GM23338 (cell line): ENCODE results near the gene STIP1. TPM values are rescaled to one million over a fixed set of nuclear protein-coding genes. Genes with fewer than 3 reads are reported as not detected.

Experiments used
- ATAC-seq: fragments of 200-7000 bp; cut with Tn5 transposase; 3 replicates; pipeline ENCODE4 v1.9.1; 2020
- DNase-seq: peaks from one replicate; pipeline ENCODE4 v3.0.0-alpha.2; 2015; ENCODE audit warnings: low spot score
- H2AFZ ChIP-seq: fragments of 200-600 bp; sonication (generic); 2 replicates; pipeline ENCODE4 v1.8.0; 2016; ENCODE audit warnings: antibody characterized with exemption, mild to moderate bottlenecking, moderate library complexity
- H3F3A ChIP-seq: fragments of 200-600 bp; sonication (generic); replicated peaks from 2 replicates; pipeline ENCODE4 v1.8.0; 2017; ENCODE audit warnings: antibody characterized with exemption, mixed run types, low read depth
- H3K27ac ChIP-seq: fragments of 200-600 bp; sonication (generic); 2 replicates; pipeline ENCODE4 v1.6.1; 2016; ENCODE audit warnings: low read depth
- H3K27me3 ChIP-seq: fragments of 200-600 bp; sonication (generic); 2 replicates; pipeline ENCODE4 v1.8.0; 2016; ENCODE audit warnings: mild to moderate bottlenecking, mixed run types, moderate library complexity; ENCODE audit not compliant: insufficient read depth
- H3K36me3 ChIP-seq: fragments of 200-600 bp; sonication (generic); 2 replicates; pipeline ENCODE4 v1.8.0; 2016; ENCODE audit warnings: mild to moderate bottlenecking; ENCODE audit not compliant: insufficient read depth
- H3K4me1 ChIP-seq: fragments of 200-600 bp; sonication (generic); 2 replicates; pipeline ENCODE4 v1.8.0; 2016; ENCODE audit warnings: mild to moderate bottlenecking, moderate library complexity; ENCODE audit not compliant: insufficient read depth
- H3K4me2 ChIP-seq: fragments of 200-600 bp; sonication (generic); 2 replicates; pipeline ENCODE4 v1.7.1; 2017; ENCODE audit warnings: mixed run types
- H3K4me3 ChIP-seq: fragments of 200-600 bp; sonication (generic); 2 replicates; pipeline ENCODE4 v1.6.1; 2016; ENCODE audit warnings: mixed run types
- H3K79me2 ChIP-seq: fragments of 200-600 bp; sonication (generic); replicated peaks from 2 replicates; pipeline ENCODE4 v1.8.0; 2017; ENCODE audit warnings: mild to moderate bottlenecking; ENCODE audit not compliant: insufficient read depth
- H3K9me2 ChIP-seq: fragments of 200-600 bp; sonication (generic); 2 replicates; pipeline ENCODE4 v1.8.0; 2017; ENCODE audit not compliant: insufficient read depth
- H4K20me1 ChIP-seq: fragments of 200-600 bp; sonication (generic); replicated peaks from 2 replicates; pipeline ENCODE4 v1.8.0; 2017; ENCODE audit warnings: mild to moderate bottlenecking; ENCODE audit not compliant: insufficient read depth
- H3K27ac Mint-ChIP-seq: 2 replicates; pipeline ENCODE4 v1.8.0; 2020; ENCODE audit warnings: inconsistent platforms, mild to moderate bottlenecking, moderate library complexity, mixed read lengths
- H3K27me3 Mint-ChIP-seq: 3 replicates; pipeline ENCODE4 v1.8.0; 2022; ENCODE audit warnings: low read depth, mild to moderate bottlenecking, moderate library complexity, mixed read lengths, inconsistent platforms; ENCODE audit not compliant: insufficient read depth, poor library complexity
- H3K36me3 Mint-ChIP-seq: 3 replicates; pipeline ENCODE4 v1.8.0; 2021; ENCODE audit warnings: low read depth, mild to moderate bottlenecking, inconsistent platforms, moderate library complexity, mixed read lengths
- H3K4me1 Mint-ChIP-seq: 3 replicates; pipeline ENCODE4 v1.8.0; 2020; ENCODE audit warnings: mild to moderate bottlenecking, inconsistent platforms, mixed read lengths
- H3K4me3 Mint-ChIP-seq: 3 replicates; pipeline ENCODE4 v1.8.0; 2021; ENCODE audit warnings: moderate library complexity, mild to moderate bottlenecking, inconsistent platforms, mixed read lengths
- H3K9me3 Mint-ChIP-seq: 3 replicates; pipeline ENCODE4 v1.8.0; 2020; ENCODE audit warnings: moderate library complexity, mild to moderate bottlenecking, inconsistent platforms, mixed read lengths
- CREB1 ChIP-seq: fragments of 250-450 bp; sonication (Bioruptor Pico); IDR thresholded peaks from 2 replicates; pipeline ENCODE4 v1.5.0; 2020; ENCODE audit warnings: low read depth, mild to moderate bottlenecking, moderate library complexity
- CTCF ChIP-seq, 2 experiments: fragments of 200-600 bp in 1 of 2; sonication (generic) in 1 of 2; conservative IDR thresholded peaks; 2 replicates each; pipeline versions ENCODE4 v1.5.1 to v1.6.1; 2016 to 2017; ENCODE audit warnings: antibody characterized with exemption in 2 of 2, low read depth in 2 of 2, mild to moderate bottlenecking in 2 of 2, moderate library complexity in 1 of 2
- EZH2 ChIP-seq: fragments of 200-600 bp; sonication (generic); IDR thresholded peaks from one replicate; pipeline ENCODE4 v1.8.0; 2017; ENCODE audit warnings: antibody characterized with exemption, mild to moderate bottlenecking, low read depth; ENCODE audit not compliant: unreplicated experiment
- EZH2phosphoT487 ChIP-seq: fragments of 200-600 bp; sonication (generic); IDR thresholded peaks from one replicate; pipeline ENCODE4 v1.8.1; 2018; ENCODE audit warnings: antibody characterized with exemption; ENCODE audit not compliant: unreplicated experiment
- JUNB ChIP-seq: IDR thresholded peaks from one replicate; pipeline ENCODE4 v1.6.1; 2016; ENCODE audit warnings: antibody characterized with exemption; ENCODE audit not compliant: unreplicated experiment
- NANOG ChIP-seq: IDR thresholded peaks from 2 replicates; pipeline ENCODE4 v1.6.1; 2016; ENCODE audit warnings: antibody characterized with exemption, borderline replicate concordance
- STAT1 ChIP-seq: IDR thresholded peaks from one replicate; pipeline ENCODE4 v1.6.1; 2016; ENCODE audit warnings: antibody characterized with exemption; ENCODE audit not compliant: unreplicated experiment
- ZNF114 ChIP-seq: fragments of 250-450 bp; sonication (Bioruptor Pico); IDR thresholded peaks from 2 replicates; pipeline ENCODE4 v1.5.0; 2020; ENCODE audit warnings: mild to moderate bottlenecking, moderate library complexity
- polyA plus RNA-seq: library from polyadenylated mRNA; unstranded; fragments of >200 nt; fragmentation: Nextera tagmentation; extraction: Ambion mirVana; gene quantifications from 2 replicates; pipeline ENCODE4 v1.2.1, GENCODE V29; 2016
- total RNA-seq: library from RNA; depleted of rRNA; stranded (reverse); fragments of >200 nt; shearing (Covaris generic); gene quantifications from 2 replicates; pipeline ENCODE4 v1.2.3, GENCODE V29; 2014
- TF ChIP-seq, protein P1 (sequence below): fragments of 250-450 bp; sonication (Bioruptor Pico); IDR thresholded peaks from 2 replicates; pipeline ENCODE4 v1.5.0; 2020; ENCODE audit warnings: mild to moderate bottlenecking, moderate library complexity

STIP1 gene
- total and polyA plus RNA-seq, 2 experiments from 2014 or later: 213 to 351 TPM

DNA sequence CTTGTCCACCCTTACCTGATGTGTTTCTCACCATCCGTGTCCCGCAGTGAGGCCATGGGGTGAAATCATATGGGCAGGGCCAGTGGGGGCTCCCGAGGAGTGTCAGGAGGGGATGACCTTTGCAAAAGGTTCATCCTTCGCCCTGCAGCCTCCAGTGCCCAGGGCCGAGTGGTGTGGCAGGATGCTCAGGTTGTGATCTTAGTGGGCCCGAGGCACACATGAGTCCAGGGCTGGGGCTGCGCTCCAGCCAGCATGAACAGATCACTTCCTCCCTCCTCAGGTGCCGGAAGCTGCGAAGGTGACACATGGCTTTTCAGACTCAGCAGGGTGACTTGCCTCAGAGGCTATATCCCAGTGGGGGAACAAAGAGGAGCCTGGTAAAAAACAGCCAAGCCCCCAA is 52.1 kb downstream of the STIP1 start (continued):
- TF ChIP-seq, protein P1, sequence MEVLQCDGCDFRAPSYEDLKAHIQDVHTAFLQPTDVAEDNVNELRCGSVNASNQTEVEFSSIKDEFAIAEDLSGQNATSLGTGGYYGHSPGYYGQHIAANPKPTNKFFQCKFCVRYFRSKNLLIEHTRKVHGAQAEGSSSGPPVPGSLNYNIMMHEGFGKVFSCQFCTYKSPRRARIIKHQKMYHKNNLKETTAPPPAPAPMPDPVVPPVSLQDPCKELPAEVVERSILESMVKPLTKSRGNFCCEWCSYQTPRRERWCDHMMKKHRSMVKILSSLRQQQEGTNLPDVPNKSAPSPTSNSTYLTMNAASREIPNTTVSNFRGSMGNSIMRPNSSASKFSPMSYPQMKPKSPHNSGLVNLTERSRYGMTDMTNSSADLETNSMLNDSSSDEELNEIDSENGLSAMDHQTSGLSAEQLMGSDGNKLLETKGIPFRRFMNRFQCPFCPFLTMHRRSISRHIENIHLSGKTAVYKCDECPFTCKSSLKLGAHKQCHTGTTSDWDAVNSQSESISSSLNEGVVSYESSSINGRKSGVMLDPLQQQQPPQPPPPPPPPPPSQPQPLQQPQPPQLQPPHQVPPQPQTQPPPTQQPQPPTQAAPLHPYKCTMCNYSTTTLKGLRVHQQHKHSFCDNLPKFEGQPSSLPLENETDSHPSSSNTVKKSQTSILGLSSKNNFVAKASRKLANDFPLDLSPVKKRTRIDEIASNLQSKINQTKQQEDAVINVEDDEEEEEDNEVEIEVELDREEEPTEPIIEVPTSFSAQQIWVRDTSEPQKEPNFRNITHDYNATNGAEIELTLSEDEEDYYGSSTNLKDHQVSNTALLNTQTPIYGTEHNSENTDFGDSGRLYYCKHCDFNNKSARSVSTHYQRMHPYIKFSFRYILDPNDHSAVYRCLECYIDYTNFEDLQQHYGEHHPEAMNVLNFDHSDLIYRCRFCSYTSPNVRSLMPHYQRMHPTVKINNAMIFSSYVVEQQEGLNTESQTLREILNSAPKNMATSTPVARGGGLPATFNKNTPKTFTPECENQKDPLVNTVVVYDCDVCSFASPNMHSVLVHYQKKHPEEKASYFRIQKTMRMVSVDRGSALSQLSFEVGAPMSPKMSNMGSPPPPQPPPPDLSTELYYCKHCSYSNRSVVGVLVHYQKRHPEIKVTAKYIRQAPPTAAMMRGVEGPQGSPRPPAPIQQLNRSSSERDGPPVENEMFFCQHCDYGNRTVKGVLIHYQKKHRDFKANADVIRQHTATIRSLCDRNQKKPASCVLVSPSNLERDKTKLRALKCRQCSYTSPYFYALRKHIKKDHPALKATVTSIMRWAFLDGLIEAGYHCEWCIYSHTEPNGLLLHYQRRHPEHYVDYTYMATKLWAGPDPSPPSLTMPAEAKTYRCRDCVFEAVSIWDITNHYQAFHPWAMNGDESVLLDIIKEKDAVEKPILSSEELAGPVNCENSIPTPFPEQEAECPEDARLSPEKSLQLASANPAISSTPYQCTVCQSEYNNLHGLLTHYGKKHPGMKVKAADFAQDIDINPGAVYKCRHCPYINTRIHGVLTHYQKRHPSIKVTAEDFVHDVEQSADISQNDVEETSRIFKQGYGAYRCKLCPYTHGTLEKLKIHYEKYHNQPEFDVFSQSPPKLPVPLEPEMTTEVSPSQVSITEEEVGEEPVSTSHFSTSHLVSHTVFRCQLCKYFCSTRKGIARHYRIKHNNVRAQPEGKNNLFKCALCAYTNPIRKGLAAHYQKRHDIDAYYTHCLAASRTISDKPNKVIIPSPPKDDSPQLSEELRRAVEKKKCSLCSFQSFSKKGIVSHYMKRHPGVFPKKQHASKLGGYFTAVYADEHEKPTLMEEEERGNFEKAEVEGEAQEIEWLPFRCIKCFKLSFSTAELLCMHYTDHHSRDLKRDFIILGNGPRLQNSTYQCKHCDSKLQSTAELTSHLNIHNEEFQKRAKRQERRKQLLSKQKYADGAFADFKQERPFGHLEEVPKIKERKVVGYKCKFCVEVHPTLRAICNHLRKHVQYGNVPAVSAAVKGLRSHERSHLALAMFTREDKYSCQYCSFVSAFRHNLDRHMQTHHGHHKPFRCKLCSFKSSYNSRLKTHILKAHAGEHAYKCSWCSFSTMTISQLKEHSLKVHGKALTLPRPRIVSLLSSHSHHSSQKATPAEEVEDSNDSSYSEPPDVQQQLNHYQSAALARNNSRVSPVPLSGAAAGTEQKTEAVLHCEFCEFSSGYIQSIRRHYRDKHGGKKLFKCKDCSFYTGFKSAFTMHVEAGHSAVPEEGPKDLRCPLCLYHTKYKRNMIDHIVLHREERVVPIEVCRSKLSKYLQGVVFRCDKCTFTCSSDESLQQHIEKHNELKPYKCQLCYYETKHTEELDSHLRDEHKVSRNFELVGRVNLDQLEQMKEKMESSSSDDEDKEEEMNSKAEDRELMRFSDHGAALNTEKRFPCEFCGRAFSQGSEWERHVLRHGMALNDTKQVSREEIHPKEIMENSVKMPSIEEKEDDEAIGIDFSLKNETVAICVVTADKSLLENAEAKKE (CRISPR knock-in tag): no peak
- TF ChIP-seq ZNF114 (CRISPR knock-in tag): no peak
- no peak for TF ChIP-seq NANOG
- TF ChIP-seq EZH2: no peak
- TF ChIP-seq CREB1 (CRISPR knock-in tag): no peak
- no peak for TF ChIP-seq STAT1

GRCh38 chr11:64238999-64239398 is 53.0 kb downstream of the STIP1 start:
- DNase-seq (no peak), ATAC-seq (no peak)
- no peaks in the 10 kb centered on the region for H3K9me2 ChIP-seq
- Mint-ChIP-seq H3K4me1 (peaks cover 29% of the 10 kb centered on the region), H3K9me3 (no peaks in the 10 kb centered on the region), H3K27me3 (peaks cover 30% of the 10 kb centered on the region), H3K27ac (no peak overlapping the region; the same call in 1 of the 2 replicates), H3K4me3 (peak overlapping the region; percentile 24; the same call in 1 of the 3 replicates), H3K36me3 (peaks cover 20% of the 10 kb centered on the region)
- peaks cover 16% of the 10 kb centered on the region for H3K79me2 ChIP-seq
- H3K4me3 ChIP-seq: no peak overlapping the region
- peaks cover 15% of the 10 kb centered on the region; the same call in 1 of the 2 replicates for H3K4me1 ChIP-seq
- no peak overlapping the region for H3K4me2 ChIP-seq
- H3F3A ChIP-seq: peaks cover 33% of the 10 kb centered on the region
- no peaks in the 10 kb centered on the region for H3K27me3 ChIP-seq
- no peaks in the 10 kb centered on the region; the same call in 1 of the 2 replicates for H4K20me1 ChIP-seq
- H3K36me3 ChIP-seq: no peaks in the 10 kb centered on the region
- H2AFZ ChIP-seq: no peak overlapping the region
- no peak overlapping the region for H3K27ac ChIP-seq
- no peak for TF ChIP-seq JUNB
- TF ChIP-seq, protein P1 (CRISPR knock-in tag): no peak
- no peak for TF ChIP-seq CTCF (conservative IDR thresholded peaks at IDR 0.05; ENCODE audit: low read depth in 2 of 2)
- no peak for TF ChIP-seq EZH2phosphoT487
- TF ChIP-seq CREB1 (CRISPR knock-in tag): no peak
